IMR-90 (cell line): ENCODE results near the gene MAPK11. TPM values are rescaled to one million over a fixed set of nuclear protein-coding genes. Genes with fewer than 3 reads are reported as not detected.
A peak's percentile ranks its signal among the peaks of the same experiment; 100 is the strongest.

Experiments used
- ATAC-seq: fragments of 200-7000 bp; cut with Tn5 transposase; 2 replicates; pipeline ENCODE4 v1.9.1; 2020; ENCODE audit warnings: low read depth, mild to moderate bottlenecking, moderate library complexity
- BruUV-seq: library from RNA; stranded (reverse); fragments of 400-500 nt; replicated peaks from 2 replicates; lab custom pipeline; 2021; lab: Mats Ljungman, UMichigan
- CTCF ChIA-PET: fragments of 300-600 bp; formaldehyde crosslinking; extraction: SDS; loops from one replicate; lab custom pipeline; 2021; ENCODE audit warnings: antibody characterized with exemption; lab: Yijun Ruan, JAX
- POLR2A ChIA-PET: fragments of 300-600 bp; sonication (Branson Sonifier 250); formaldehyde crosslinking; loops from one replicate; lab custom pipeline; 2022; ENCODE audit warnings: antibody characterized with exemption; ENCODE audit not compliant: unreplicated experiment; lab: Charles Lee
- DNase-seq: peaks from one replicate; pipeline ENCODE4 v3.0.0; 2013
- H2AFZ ChIP-seq: replicated peaks from 2 replicates; pipeline ENCODE3; 2013; ENCODE audit warnings: low read length, mild to moderate bottlenecking; ENCODE audit not compliant: poor library complexity
- H2AK5ac ChIP-seq: 2 replicates; pipeline ENCODE4 v1.6.1; 2013; ENCODE audit warnings: low read depth, low read length, inconsistent platforms
- H2AK9ac ChIP-seq: replicated peaks from 2 replicates; pipeline ENCODE3; 2013; ENCODE audit warnings: mild to moderate bottlenecking, low read depth, low read length, moderate library complexity; ENCODE audit not compliant: poor library complexity
- H2BK120ac ChIP-seq: 2 replicates; pipeline ENCODE4 v1.6.1; 2013; ENCODE audit warnings: low read depth, low read length, inconsistent platforms
- H2BK15ac ChIP-seq: 3 replicates; pipeline ENCODE4 v1.6.1; 2013; ENCODE audit warnings: low read depth, low read length, inconsistent platforms
- H2BK20ac ChIP-seq: 2 replicates; pipeline ENCODE4 v1.6.1; 2013; ENCODE audit warnings: low read depth, mild to moderate bottlenecking, inconsistent platforms, low read length, moderate library complexity
- H2BK5ac ChIP-seq: 2 replicates; pipeline ENCODE4 v1.6.1; 2013; ENCODE audit warnings: mild to moderate bottlenecking, low read depth, low read length, inconsistent platforms; ENCODE audit not compliant: poor library complexity, severe bottlenecking
- H3K14ac ChIP-seq: replicated peaks from 2 replicates; pipeline ENCODE4 v1.6.1; 2013; ENCODE audit warnings: low read depth, low read length, inconsistent platforms
- H3K18ac ChIP-seq: 2 replicates; pipeline ENCODE4 v1.6.1; 2013; ENCODE audit warnings: low read depth, low read length, control low read depth
- H3K23ac ChIP-seq: 2 replicates; pipeline ENCODE4 v1.6.1; 2013; ENCODE audit warnings: low read depth, low read length, inconsistent platforms
- H3K27ac ChIP-seq: 2 replicates; pipeline ENCODE4 v1.5.1; 2013; ENCODE audit warnings: mild to moderate bottlenecking, control low read depth, low read length; ENCODE audit not compliant: insufficient read depth
- H3K27me3 ChIP-seq: 2 replicates; pipeline ENCODE4 v1.6.1; 2013; ENCODE audit warnings: low read length; ENCODE audit not compliant: control insufficient read depth, insufficient read depth
- H3K36me3 ChIP-seq: 2 replicates; pipeline ENCODE4 v1.6.1; 2013; ENCODE audit warnings: low read length, mixed read lengths; ENCODE audit not compliant: control insufficient read depth, insufficient read depth
- H3K4ac ChIP-seq: 2 replicates; pipeline ENCODE4 v1.6.1; 2013; ENCODE audit warnings: low read depth, low read length, inconsistent platforms
- H3K4me1 ChIP-seq: 2 replicates; pipeline ENCODE4 v1.6.1; 2013; ENCODE audit warnings: low read length, mixed read lengths; ENCODE audit not compliant: control insufficient read depth, insufficient read depth
- H3K4me2 ChIP-seq: 2 replicates; pipeline ENCODE4 v1.6.1; 2013; ENCODE audit warnings: low read depth, mild to moderate bottlenecking, control low read depth, low read length, moderate library complexity
- H3K4me3 ChIP-seq: 2 replicates; pipeline ENCODE4 v1.5.1; 2013; ENCODE audit warnings: low read depth, mild to moderate bottlenecking, control low read depth, low read length, moderate library complexity; ENCODE audit not compliant: insufficient read depth
- H3K56ac ChIP-seq: 2 replicates; pipeline ENCODE4 v1.6.1; 2013; ENCODE audit warnings: low read length, inconsistent platforms; ENCODE audit not compliant: insufficient read depth; ENCODE audit errors: extremely low read depth
- H3K79me1 ChIP-seq, 2 experiments: 2 replicates each; pipeline ENCODE4 v1.6.1; 2013; ENCODE audit warnings: low read length in 2 of 2, inconsistent platforms in 1 of 2, low read depth in 1 of 2
- H3K9ac ChIP-seq: 2 replicates; pipeline ENCODE4 v1.6.1; 2013; ENCODE audit warnings: low read depth, low read length, control low read depth
- H3K9me1 ChIP-seq: 2 replicates; pipeline ENCODE4 v1.6.1; 2013; ENCODE audit warnings: low read length, inconsistent platforms; ENCODE audit not compliant: insufficient read depth
- H3K9me3 ChIP-seq: 2 replicates; pipeline ENCODE4 v1.6.1; 2013; ENCODE audit warnings: low read length; ENCODE audit not compliant: control insufficient read depth, insufficient read depth
- H4K20me1 ChIP-seq: 2 replicates; pipeline ENCODE4 v1.6.1; 2013; ENCODE audit warnings: low read length, inconsistent platforms; ENCODE audit not compliant: insufficient read depth
- H4K5ac ChIP-seq: 2 replicates; pipeline ENCODE4 v1.6.1; 2013; ENCODE audit warnings: mild to moderate bottlenecking, low read depth, low read length, control low read depth
- H4K8ac ChIP-seq, 2 experiments: 2 replicates each; pipeline ENCODE4 v1.6.1; 2013; ENCODE audit warnings: low read depth in 2 of 2, low read length in 2 of 2, control low read depth in 1 of 2, inconsistent platforms in 1 of 2
- H4K91ac ChIP-seq: 2 replicates; pipeline ENCODE4 v1.6.1; 2013; ENCODE audit warnings: low read depth, low read length, inconsistent platforms; ENCODE audit not compliant: insufficient read depth
- BHLHE40 ChIP-seq: fragments of 150-350 bp; IDR thresholded peaks from 2 replicates; pipeline ENCODE4 v1.6.1; 2016; ENCODE audit warnings: mild to moderate bottlenecking, low read depth, low read length
- CEBPB ChIP-seq: IDR thresholded peaks from 2 replicates; pipeline ENCODE4 v1.6.1; 2012; ENCODE audit warnings: low read depth, low read length, improper control_type of control experiment
- CHD1 ChIP-seq: IDR thresholded peaks from 2 replicates; pipeline ENCODE4 v1.6.1; 2012; ENCODE audit warnings: low read depth, low read length, improper control_type of control experiment
- CTCF ChIP-seq: conservative IDR thresholded peaks from 2 replicates; pipeline ENCODE4 v1.5.1; 2012; ENCODE audit warnings: mild to moderate bottlenecking, low read depth, low read length, improper control_type of control experiment
- ELK1 ChIP-seq: fragments of 150-350 bp; IDR thresholded peaks from 2 replicates; pipeline ENCODE4 v1.6.1; 2016; ENCODE audit warnings: low read depth, mild to moderate bottlenecking, low read length, moderate library complexity, borderline replicate concordance
- FOS ChIP-seq: fragments of 150-350 bp; IDR thresholded peaks from 2 replicates; pipeline ENCODE4 v1.6.1; 2016; ENCODE audit warnings: low read depth, low read length
- MAFK ChIP-seq: IDR thresholded peaks from 2 replicates; pipeline ENCODE4 v1.6.1; 2012; ENCODE audit warnings: low read depth, low read length, improper control_type of control experiment
- MAZ ChIP-seq: IDR thresholded peaks from 2 replicates; pipeline ENCODE4 v1.6.1; 2012; ENCODE audit warnings: low read depth, mild to moderate bottlenecking, low read length, improper control_type of control experiment, moderate library complexity, borderline replicate concordance
- MXI1 ChIP-seq: IDR thresholded peaks from 2 replicates; pipeline ENCODE4 v1.6.1; 2012; ENCODE audit warnings: low read depth, mild to moderate bottlenecking, low read length, moderate library complexity, borderline replicate concordance
- POLR2A ChIP-seq: IDR thresholded peaks from 2 replicates; pipeline ENCODE4 v1.6.1; 2012; ENCODE audit warnings: mild to moderate bottlenecking, low read depth, low read length
- RAD21 ChIP-seq: IDR thresholded peaks from 2 replicates; pipeline ENCODE4 v1.6.1; 2012; ENCODE audit warnings: low read length, improper control_type of control experiment
- RCOR1 ChIP-seq: IDR thresholded peaks from 2 replicates; pipeline ENCODE4 v1.6.1; 2012; ENCODE audit warnings: mild to moderate bottlenecking, low read length, improper control_type of control experiment; ENCODE audit not compliant: insufficient replicate concordance
- RFX5 ChIP-seq: IDR thresholded peaks from 2 replicates; pipeline ENCODE4 v1.8.0; 2012; ENCODE audit warnings: low read depth, mild to moderate bottlenecking, low read length, moderate library complexity
- USF2 ChIP-seq: fragments of 150-350 bp; IDR thresholded peaks from 2 replicates; pipeline ENCODE4 v1.6.1; 2017; ENCODE audit warnings: mild to moderate bottlenecking, antibody characterized with exemption, low read length, low read depth
- WGBS, 2 experiments: methylation state at CpG; one replicate each; pipeline versions ENCODE4 v1.1.5 to v1.1.7; 2013; ENCODE audit warnings: missing lambda C conversion rate in 2 of 2; ENCODE audit not compliant: insufficient read length in 1 of 2; ENCODE audit errors: extremely low coverage in 2 of 2; 5-methylcytosine and 5-hydroxymethylcytosine counted together
- dilution Hi-C: fragments of 300-500 bp; cut with HindIII; formaldehyde crosslinking; loops from one replicate; pipeline ENCODE4 v1.14.3; 2018; ENCODE audit warnings: low sequenced_read_pairs; ENCODE audit not compliant: unreplicated experiment
- in situ Hi-C: fragments of 300-500 bp; cut with MboI; formaldehyde crosslinking; loops from 3 replicates; pipeline ENCODE4 v1.14.3; 2019; ENCODE audit warnings: low sequenced_read_pairs, inconsistent platforms, mixed read lengths
- intact Hi-C: fragments of 100-400 bp; cut with micrococcal nuclease; formaldehyde crosslinking; loops from 2 replicates; pipeline ENCODE4 v1.10.0; 2022
- polyA plus RNA-seq, 3 experiments: library from polyadenylated mRNA; depleted of rRNA; stranded (reverse); fragments of >200 nt; gene quantifications; 2 replicates each; pipeline ENCODE4 v1.2.3, GENCODE V29; 2012; ENCODE audit warnings: low replicate concordance in 1 of 3
- total RNA-seq: library from RNA; depleted of rRNA; stranded (reverse); fragments of >200 nt; gene quantifications from 2 replicates; pipeline ENCODE4 v1.2.3, GENCODE V29; 2012

The MAPK11 gene
- total and polyA plus RNA-seq, 2 of the 4 experiments (the other 2 are of a cell fraction) = 8.1 to 14.4 TPM

GRCh38 chr22:50243685-50244419 is 26.3 kb downstream of the MAPK11 start:
- Histone ChIP-seq H3K23ac (peak overlapping the region; percentile 11), H2BK20ac (no peak overlapping the region), H3K56ac (0 out of 2 replicates have a peak overlapping the region, but pooled peaks have one; percentile 20), H2BK15ac (no peak overlapping the region), H2BK120ac (no peak overlapping the region), H3K14ac (peak overlapping the region; percentile 61), H3K79me1 (peaks cover 15 to 62% of the 10 kb centered on the region in 2 experiments), H4K8ac (peak overlapping the region; percentile 16 to 99; a peak in 3 of 4 replicates), H3K27ac (peak overlapping the region; percentile 81), H2AK9ac (peak overlapping the region; percentile 88), H3K4me1 (peaks cover 5% of the 10 kb centered on the region), H2BK5ac (no peak overlapping the region), H4K20me1 (peaks cover 41% of the 10 kb centered on the region), H2AFZ (peak overlapping the region; percentile 96), H3K36me3 (peaks cover 32% of the 10 kb centered on the region), H4K5ac (no peak overlapping the region), H3K9me1 (0 out of 2 replicates have a peak, but pooled peaks cover 3% of the 10 kb centered on the region), H3K27me3 (no peaks in the 10 kb centered on the region), H3K9ac (peak overlapping the region; percentile 90), H4K91ac (no peak overlapping the region), H3K4ac (peak overlapping the region; percentile 48), H3K18ac (no peak overlapping the region), H3K4me2 (peak overlapping the region; percentile 95), H2AK5ac (peak overlapping the region; percentile 64; the same call in 1 of the 2 replicates), H3K4me3 (peak overlapping the region; percentile 96), H3K9me3 (no peaks in the 10 kb centered on the region)
- CTCF ChIA-PET = interaction anchor here (0.6 to 1.0 kb wide), 3 partner anchors 22 to 377 kb away, joined by 3 to 10 read pairs (median 3); no protein-coding TSS in a partner anchor
- DNase-seq (peak; percentile 16), ATAC-seq (no peak)
- in situ Hi-C loops (no loop called here), intact Hi-C loops (loop anchor here (2.0 kb wide), 1 partner anchor 255 kb away; no protein-coding TSS in a partner anchor), dilution Hi-C loops (no loop called here)
- no TSS peak for BruUV-seq
- 28% methylated on average over 13 of the region's 27 CpGs; no CpG with 5 or more reads in 1 of the 2 experiments for WGBS, 2 experiments
- POLR2A ChIA-PET = interaction anchor here (0.6 kb wide), 1 partner anchor 249 kb away, joined by 6 read pairs; no protein-coding TSS in a partner anchor
- TF ChIP-seq CTCF (no peak), CHD1 (no peak), RCOR1 (no peak), BHLHE40 (no peak), CEBPB (no peak), MXI1 (no peak), ELK1 (no peak), POLR2A (no peak), RFX5 (no peak), RAD21 (no peak), USF2 (no peak), MAZ (no peak), FOS (no peak), MAFK (no peak)
